ENCODE data around the gene CMTM6.

DNA sequence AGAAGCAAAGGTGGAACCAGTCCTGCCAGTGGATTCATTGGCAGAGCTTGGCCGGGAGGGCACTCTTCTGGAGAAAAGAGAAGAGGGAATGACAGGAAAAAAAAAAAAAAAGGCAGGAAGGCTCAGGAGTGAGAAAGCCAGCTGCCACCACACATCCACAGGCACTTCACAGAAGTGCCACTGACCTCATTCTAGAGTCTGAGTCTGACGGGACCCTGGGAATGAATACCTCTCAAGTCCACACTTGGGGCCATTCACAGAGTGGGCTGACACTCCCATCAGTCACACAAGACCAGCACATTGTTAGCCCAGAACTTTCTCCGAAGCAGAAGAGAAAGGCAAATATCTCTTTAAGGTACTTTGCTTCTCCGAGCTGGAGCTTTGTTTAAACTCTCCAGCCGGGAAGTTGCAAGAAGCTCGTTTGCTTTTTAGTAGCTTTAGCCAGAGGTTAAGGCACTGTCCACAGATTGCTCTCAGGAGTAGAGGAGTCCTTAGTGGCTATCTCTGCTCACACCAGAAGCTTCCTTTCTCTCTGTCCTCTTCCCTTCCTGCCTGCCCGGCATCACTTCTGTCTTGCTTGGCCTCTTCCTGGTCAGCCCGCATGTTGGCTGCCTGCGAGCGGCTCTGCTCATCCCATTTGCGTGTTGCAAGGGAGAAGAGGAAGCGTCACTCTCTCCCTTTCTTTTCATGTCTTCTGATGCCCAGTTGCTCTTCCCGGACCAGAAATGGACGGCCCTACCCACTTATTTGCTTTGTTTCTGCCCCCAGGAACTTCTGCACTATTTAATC, 53.8 kb downstream of the CMTM6 start:
- no peak for TF ChIP-seq POLR2A (IDR thresholded peaks at IDR 0.05)
- TF ChIP-seq, protein P1, sequence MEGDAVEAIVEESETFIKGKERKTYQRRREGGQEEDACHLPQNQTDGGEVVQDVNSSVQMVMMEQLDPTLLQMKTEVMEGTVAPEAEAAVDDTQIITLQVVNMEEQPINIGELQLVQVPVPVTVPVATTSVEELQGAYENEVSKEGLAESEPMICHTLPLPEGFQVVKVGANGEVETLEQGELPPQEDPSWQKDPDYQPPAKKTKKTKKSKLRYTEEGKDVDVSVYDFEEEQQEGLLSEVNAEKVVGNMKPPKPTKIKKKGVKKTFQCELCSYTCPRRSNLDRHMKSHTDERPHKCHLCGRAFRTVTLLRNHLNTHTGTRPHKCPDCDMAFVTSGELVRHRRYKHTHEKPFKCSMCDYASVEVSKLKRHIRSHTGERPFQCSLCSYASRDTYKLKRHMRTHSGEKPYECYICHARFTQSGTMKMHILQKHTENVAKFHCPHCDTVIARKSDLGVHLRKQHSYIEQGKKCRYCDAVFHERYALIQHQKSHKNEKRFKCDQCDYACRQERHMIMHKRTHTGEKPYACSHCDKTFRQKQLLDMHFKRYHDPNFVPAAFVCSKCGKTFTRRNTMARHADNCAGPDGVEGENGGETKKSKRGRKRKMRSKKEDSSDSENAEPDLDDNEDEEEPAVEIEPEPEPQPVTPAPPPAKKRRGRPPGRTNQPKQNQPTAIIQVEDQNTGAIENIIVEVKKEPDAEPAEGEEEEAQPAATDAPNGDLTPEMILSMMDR (IDR thresholded peaks at IDR 0.05), result no peak

Data from heart left ventricle (tissue), 13 donors.